HepG2 (cell line): ENCODE results near the gene TMEM80. TPM values are rescaled to one million over a fixed set of nuclear protein-coding genes. Genes with fewer than 3 reads are reported as not detected.
A peak's percentile ranks its signal among the peaks of the same experiment; 100 is the strongest.

Source experiments
- CEBPB ChIP-seq: IDR thresholded peaks from 2 replicates; pipeline ENCODE4 v1.6.1; 2011; ENCODE audit warnings: low read depth, low read length, improper control_type of control experiment, borderline replicate concordance
- DMAP1 ChIP-seq: IDR thresholded peaks from 2 replicates; pipeline ENCODE4 v1.6.1; 2016
- ELF3 ChIP-seq: IDR thresholded peaks from 2 replicates; pipeline ENCODE4 v1.6.1; 2016; ENCODE audit warnings: missing genetic modification reagents, missing compliant biosample characterization
- GTF3A ChIP-seq: sonication (generic); formaldehyde crosslinking; conservative IDR thresholded peaks from 2 replicates; pipeline ENCODE4 v1.4.0; 2020; ENCODE audit warnings: mild to moderate bottlenecking, missing genetic modification reagents
- KDM1A ChIP-seq: IDR thresholded peaks from 2 replicates; pipeline ENCODE4 v1.6.1; 2016; ENCODE audit warnings: missing compliant biosample characterization
- NCOA2 ChIP-seq: sonication (generic); formaldehyde crosslinking; IDR thresholded peaks from 2 replicates; pipeline ENCODE4 v1.8.0; 2022; ENCODE audit warnings: inconsistent platforms
- NFATC3 ChIP-seq: sonication (generic); formaldehyde crosslinking; IDR thresholded peaks from 2 replicates; pipeline ENCODE4 v1.5.1; 2020; ENCODE audit warnings: mild to moderate bottlenecking, missing genetic modification reagents
- SAP130 ChIP-seq: IDR thresholded peaks from 2 replicates; pipeline ENCODE4 v1.6.1; 2016; ENCODE audit warnings: low read depth
- TGIF2 ChIP-seq: IDR thresholded peaks from 2 replicates; pipeline ENCODE4 v1.6.1; 2016; ENCODE audit warnings: control low read depth, missing compliant biosample characterization
- TSC22D2 ChIP-seq: sonication (generic); formaldehyde crosslinking; IDR thresholded peaks from 2 replicates; pipeline ENCODE4 v1.5.1; 2020; ENCODE audit warnings: missing genetic modification reagents, mild to moderate bottlenecking, borderline replicate concordance
- U2AF1 ChIP-seq: fragments of 200-400 bp; formaldehyde crosslinking; optimal IDR thresholded peaks from 2 replicates; pipeline ENCODE3; 2017; ENCODE audit warnings: mild to moderate bottlenecking, low read depth, low read length
- ZNF138 ChIP-seq: sonication (generic); formaldehyde crosslinking; IDR thresholded peaks from 2 replicates; pipeline ENCODE4 v1.5.0; 2020; ENCODE audit warnings: mild to moderate bottlenecking, low read depth, missing genetic modification reagents
- ZNF143 ChIP-seq: sonication (generic); formaldehyde crosslinking; IDR thresholded peaks from 2 replicates; pipeline ENCODE4 v1.4.0; 2020; ENCODE audit warnings: missing genetic modification reagents
- ZNF451 ChIP-seq: sonication (generic); formaldehyde crosslinking; IDR thresholded peaks from 2 replicates; pipeline ENCODE4 v1.5.0; 2020; ENCODE audit warnings: mild to moderate bottlenecking, missing genetic modification reagents
- polyA plus RNA-seq, 8 experiments: library from polyadenylated mRNA; depleted of rRNA in 3 of 8; stranded (reverse) in 7 of 8; unstranded in 1 of 8; fragments of >200 nt; fragmentation: Illumina TruSeq in 4 of 8; extraction: Trizol in 4 of 8; gene quantifications; 2 replicates each; pipeline versions ENCODE4 v1.2.1 to v1.2.3, GENCODE V29; 2011 to 2016; ENCODE audit warnings: low read depth in 4 of 8, missing spikeins in 1 of 8, mixed read lengths in 1 of 8; ENCODE audit not compliant: insufficient read depth in 1 of 8
- total RNA-seq, 5 experiments: library from RNA; depleted of rRNA; stranded (reverse); fragments of >200 nt; fragmentation: Illumina TruSeq; extraction: Trizol; gene quantifications; 2 replicates each; pipeline ENCODE4 v1.2.3, GENCODE V29; 2016; ENCODE audit warnings: low read depth in 1 of 5
- TF ChIP-seq, protein P1 (sequence below): sonication (generic); formaldehyde crosslinking; IDR thresholded peaks from 2 replicates; pipeline ENCODE4 v1.4.0; 2020; ENCODE audit warnings: mild to moderate bottlenecking, missing genetic modification reagents
- TF ChIP-seq, protein P2 (sequence below): sonication (generic); formaldehyde crosslinking; IDR thresholded peaks from 2 replicates; pipeline ENCODE4 v1.4.0; 2020; ENCODE audit warnings: mild to moderate bottlenecking, missing genetic modification reagents, borderline replicate concordance
- TF ChIP-seq, protein P3 (sequence below): sonication (generic); formaldehyde crosslinking; IDR thresholded peaks from 2 replicates; pipeline ENCODE4 v1.4.0; 2020; ENCODE audit warnings: missing genetic modification reagents, borderline replicate concordance
- TF ChIP-seq, protein P4 (sequence below): IDR thresholded peaks from 2 replicates; pipeline ENCODE4 v1.6.1; 2018; ENCODE audit warnings: missing genetic modification reagents

The TMEM80 gene
- total and polyA plus RNA-seq, 2 of the 13 experiments (the other 11 are each of a cell fraction or from before 2014, with no cell fraction given), result 5.6 to 17.1 TPM

DNA sequence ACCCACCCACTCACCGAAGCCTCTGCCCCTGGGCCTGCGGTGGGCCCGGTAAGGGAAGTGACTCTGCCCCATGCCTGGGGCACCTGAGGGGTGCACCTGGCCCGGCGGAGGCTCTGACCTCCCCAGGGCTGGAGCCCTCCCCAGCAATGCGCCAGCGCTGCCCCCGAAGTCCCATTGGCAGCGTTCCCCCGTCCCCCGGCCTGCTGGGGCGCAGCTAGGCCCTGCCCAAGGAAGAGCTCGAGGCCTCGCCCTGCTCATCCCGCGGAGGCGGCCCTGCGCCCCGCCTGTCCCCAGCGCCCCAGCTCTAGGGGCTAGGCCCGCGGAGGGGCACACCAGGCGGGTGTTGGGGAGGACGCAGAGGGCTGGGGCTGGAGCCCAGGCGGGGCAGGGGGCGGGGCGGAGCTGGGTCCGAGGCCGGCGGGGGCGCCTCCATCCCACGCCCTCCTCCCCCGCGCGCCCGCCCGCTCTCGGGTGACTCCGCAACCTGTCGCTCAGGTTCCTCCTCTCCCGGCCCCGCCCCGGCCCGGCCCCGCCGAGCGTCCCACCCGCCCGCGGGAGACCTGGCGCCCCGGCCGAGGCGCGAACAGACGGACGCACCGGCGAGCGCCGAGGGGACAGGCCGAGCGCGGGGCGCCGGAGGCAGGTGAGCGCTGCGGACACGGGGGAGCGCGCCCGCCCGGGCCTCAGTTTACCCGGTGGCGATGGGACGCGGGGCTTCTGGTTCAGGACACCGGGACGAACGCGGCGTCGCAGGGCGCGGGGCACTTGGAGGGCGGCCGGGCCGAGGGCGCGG, 10.2 kb downstream of the TMEM80 start, which contains the start of gene EPS8L2 (continued):
- TF ChIP-seq, protein P1, sequence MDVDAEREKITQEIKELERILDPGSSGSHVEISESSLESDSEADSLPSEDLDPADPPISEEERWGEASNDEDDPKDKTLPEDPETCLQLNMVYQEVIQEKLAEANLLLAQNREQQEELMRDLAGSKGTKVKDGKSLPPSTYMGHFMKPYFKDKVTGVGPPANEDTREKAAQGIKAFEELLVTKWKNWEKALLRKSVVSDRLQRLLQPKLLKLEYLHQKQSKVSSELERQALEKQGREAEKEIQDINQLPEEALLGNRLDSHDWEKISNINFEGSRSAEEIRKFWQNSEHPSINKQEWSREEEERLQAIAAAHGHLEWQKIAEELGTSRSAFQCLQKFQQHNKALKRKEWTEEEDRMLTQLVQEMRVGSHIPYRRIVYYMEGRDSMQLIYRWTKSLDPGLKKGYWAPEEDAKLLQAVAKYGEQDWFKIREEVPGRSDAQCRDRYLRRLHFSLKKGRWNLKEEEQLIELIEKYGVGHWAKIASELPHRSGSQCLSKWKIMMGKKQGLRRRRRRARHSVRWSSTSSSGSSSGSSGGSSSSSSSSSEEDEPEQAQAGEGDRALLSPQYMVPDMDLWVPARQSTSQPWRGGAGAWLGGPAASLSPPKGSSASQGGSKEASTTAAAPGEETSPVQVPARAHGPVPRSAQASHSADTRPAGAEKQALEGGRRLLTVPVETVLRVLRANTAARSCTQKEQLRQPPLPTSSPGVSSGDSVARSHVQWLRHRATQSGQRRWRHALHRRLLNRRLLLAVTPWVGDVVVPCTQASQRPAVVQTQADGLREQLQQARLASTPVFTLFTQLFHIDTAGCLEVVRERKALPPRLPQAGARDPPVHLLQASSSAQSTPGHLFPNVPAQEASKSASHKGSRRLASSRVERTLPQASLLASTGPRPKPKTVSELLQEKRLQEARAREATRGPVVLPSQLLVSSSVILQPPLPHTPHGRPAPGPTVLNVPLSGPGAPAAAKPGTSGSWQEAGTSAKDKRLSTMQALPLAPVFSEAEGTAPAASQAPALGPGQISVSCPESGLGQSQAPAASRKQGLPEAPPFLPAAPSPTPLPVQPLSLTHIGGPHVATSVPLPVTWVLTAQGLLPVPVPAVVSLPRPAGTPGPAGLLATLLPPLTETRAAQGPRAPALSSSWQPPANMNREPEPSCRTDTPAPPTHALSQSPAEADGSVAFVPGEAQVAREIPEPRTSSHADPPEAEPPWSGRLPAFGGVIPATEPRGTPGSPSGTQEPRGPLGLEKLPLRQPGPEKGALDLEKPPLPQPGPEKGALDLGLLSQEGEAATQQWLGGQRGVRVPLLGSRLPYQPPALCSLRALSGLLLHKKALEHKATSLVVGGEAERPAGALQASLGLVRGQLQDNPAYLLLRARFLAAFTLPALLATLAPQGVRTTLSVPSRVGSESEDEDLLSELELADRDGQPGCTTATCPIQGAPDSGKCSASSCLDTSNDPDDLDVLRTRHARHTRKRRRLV (CRISPR knock-in tag), result no peak
- TF ChIP-seq TSC22D2 (CRISPR knock-in tag), result no peak
- no peak for TF ChIP-seq DMAP1 (CRISPR knock-in tag)
- TF ChIP-seq TGIF2 (CRISPR knock-in tag), result no peak
- TF ChIP-seq, protein P2, sequence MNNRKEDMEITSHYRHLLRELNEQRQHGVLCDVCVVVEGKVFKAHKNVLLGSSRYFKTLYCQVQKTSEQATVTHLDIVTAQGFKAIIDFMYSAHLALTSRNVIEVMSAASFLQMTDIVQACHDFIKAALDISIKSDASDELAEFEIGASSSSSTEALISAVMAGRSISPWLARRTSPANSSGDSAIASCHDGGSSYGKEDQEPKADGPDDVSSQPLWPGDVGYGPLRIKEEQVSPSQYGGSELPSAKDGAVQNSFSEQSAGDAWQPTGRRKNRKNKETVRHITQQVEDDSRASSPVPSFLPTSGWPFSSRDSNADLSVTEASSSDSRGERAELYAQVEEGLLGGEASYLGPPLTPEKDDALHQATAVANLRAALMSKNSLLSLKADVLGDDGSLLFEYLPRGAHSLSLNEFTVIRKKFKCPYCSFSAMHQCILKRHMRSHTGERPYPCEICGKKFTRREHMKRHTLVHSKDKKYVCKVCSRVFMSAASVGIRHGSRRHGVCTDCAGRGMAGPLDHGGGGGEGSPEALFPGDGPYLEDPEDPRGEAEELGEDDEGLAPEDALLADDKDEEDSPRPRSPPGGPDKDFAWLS (CRISPR knock-in tag), result no peak
- no peak for TF ChIP-seq NFATC3
- no peak for TF ChIP-seq ZNF143 (CRISPR knock-in tag)
- TF ChIP-seq, protein P3, sequence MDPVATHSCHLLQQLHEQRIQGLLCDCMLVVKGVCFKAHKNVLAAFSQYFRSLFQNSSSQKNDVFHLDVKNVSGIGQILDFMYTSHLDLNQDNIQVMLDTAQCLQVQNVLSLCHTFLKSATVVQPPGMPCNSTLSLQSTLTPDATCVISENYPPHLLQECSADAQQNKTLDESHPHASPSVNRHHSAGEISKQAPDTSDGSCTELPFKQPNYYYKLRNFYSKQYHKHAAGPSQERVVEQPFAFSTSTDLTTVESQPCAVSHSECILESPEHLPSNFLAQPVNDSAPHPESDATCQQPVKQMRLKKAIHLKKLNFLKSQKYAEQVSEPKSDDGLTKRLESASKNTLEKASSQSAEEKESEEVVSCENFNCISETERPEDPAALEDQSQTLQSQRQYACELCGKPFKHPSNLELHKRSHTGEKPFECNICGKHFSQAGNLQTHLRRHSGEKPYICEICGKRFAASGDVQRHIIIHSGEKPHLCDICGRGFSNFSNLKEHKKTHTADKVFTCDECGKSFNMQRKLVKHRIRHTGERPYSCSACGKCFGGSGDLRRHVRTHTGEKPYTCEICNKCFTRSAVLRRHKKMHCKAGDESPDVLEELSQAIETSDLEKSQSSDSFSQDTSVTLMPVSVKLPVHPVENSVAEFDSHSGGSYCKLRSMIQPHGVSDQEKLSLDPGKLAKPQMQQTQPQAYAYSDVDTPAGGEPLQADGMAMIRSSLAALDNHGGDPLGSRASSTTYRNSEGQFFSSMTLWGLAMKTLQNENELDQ, result no peak
- no peak for TF ChIP-seq GTF3A
- no peak for TF ChIP-seq NCOA2 (CRISPR knock-in tag)
- no peak for TF ChIP-seq SAP130
- 0 out of 2 replicates have a peak, but pooled peaks have one; percentile 14 for TF ChIP-seq ZNF138 (CRISPR knock-in tag)
- TF ChIP-seq, protein P4, sequence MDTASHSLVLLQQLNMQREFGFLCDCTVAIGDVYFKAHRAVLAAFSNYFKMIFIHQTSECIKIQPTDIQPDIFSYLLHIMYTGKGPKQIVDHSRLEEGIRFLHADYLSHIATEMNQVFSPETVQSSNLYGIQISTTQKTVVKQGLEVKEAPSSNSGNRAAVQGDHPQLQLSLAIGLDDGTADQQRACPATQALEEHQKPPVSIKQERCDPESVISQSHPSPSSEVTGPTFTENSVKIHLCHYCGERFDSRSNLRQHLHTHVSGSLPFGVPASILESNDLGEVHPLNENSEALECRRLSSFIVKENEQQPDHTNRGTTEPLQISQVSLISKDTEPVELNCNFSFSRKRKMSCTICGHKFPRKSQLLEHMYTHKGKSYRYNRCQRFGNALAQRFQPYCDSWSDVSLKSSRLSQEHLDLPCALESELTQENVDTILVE (CRISPR knock-in tag), result no peak
- no peak for TF ChIP-seq ZNF451 (CRISPR knock-in tag)
- no peak for TF ChIP-seq CEBPB
- peak; percentile 18; the same call in 1 of the 2 replicates for TF ChIP-seq ELF3
- TF ChIP-seq U2AF1, result no peak
- TF ChIP-seq KDM1A, result no peak
